ENCODE results near the gene IFT27.
"Not testable (repeated sequence)": the region's sequence is repeated elsewhere in the genome, so short reads cannot be mapped to it uniquely, and the experiment has no call there.

The IFT27 gene

DNA sequence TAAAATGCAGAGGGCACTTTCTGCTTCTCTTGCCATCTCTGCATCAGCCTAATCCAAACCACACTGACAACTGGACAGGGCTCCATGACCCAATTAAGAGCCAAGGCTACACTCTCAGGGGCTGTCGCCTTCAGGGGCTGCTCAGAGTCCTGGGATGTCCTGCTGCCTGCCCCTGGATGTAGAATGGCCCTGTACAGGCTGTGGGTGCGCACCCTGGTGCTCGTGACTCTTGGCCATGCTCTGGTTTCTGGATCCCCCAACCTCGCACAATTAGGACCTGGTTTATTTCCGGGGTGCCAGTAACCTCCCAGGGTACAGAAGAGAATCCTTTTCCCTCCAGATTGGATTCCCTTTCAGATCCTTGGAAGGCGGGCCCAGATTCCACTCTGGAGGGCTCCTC, 11.3 kb downstream of the IFT27 start:
- no peak for DNase-seq

DNA sequence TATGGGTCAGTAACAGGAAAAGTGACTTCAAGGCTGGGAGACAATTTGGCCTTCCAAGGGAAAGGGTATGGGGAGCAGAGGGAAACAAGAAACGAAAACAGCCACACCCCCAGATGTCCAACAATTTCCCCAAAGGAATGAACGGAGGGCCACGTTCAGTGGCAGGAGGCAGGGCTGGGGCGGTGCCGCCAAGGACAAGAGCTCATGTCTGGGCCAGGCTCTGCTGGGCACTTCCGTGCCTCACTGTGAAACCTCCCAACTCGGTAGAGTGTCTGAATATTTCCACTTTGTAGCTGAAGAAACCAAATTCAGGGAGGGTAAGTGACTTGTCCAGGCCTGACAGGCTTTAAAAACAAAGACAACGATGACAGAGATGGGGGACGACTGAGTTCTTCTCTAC, 11.9 kb downstream of the IFT27 start:
- DNase-seq, result no peak

DNA sequence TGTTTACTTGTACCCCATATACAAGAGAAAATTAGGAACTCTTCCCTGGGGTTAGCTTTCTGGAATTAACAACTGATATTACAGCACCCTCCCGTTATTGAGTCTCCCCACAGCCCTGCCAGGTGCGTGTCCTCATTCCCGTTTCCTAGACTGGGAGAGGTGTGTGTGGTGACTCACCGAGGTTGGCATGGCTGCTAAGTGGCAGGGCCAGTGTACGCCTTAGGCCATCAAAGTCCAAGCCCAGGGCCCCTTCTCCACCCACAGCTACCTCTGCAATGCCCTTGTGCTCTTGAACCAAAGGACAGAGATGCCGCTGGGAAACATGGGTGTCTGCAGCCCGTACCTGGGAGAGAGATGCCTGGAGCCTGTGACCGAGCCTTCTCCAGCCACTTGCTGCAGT, 12.3 kb downstream of the IFT27 start:
- DNase-seq, result no peak

DNA sequence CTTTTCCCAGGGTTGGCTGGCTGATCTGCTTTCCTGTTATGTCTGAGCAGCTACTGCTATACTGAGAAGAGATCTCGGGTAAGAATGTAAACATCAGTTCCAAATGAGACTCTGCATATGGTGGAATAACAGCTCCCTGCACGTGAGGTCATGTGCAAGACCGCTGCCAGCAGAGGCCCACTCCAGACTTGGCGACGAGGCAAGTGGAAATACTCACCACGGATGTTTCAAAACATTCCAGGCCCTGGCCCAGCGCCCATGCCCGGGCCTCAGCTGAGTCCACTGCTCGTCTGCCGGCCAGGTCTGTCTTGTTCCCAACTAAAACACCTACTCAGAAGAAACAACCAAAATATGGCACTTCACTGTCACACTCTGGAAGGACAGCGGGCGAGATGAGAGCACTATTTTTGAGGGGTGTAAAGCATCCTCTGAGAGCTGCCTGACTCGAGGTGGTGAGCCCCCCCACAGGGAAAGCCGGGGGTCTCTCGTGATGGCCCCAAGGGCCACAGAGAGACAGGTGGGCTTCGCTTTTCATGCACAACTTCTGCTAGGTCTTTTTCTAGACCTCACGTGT, 13.1 kb downstream of the IFT27 start:
- DNase-seq, result no peak

DNA sequence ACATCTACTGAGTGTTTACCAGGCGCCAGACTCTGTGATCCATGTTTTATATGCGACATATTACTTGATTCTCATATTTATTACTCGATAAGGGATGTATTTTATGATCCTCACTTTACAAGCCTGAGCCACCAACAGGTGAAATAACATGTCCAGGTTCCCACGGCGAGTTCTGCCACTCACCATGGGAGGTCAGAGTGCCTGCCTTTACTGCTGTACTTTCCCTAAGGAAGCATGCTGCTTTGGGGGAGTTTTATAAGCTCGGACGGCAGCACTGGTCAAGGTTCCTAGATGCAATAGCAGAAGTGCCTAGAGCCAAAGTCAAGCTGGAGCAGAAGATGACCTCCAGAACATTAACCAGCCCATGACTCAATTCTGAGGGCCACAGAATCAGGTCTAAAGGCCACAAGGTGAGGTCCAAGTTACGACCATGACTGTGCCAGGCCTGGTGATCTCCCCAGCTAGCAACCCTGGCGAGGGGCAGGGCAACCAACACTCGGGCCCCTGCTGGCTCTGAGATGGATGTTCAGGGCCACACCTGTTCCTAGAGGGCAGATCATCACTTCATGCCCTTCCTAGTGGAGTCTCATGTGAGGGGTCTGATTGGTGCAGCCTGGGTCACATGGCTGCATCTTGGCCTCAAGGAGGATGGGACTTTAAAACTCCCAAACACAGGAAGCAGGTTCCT, 14.2 kb downstream of the IFT27 start:
- no peak for DNase-seq

DNA sequence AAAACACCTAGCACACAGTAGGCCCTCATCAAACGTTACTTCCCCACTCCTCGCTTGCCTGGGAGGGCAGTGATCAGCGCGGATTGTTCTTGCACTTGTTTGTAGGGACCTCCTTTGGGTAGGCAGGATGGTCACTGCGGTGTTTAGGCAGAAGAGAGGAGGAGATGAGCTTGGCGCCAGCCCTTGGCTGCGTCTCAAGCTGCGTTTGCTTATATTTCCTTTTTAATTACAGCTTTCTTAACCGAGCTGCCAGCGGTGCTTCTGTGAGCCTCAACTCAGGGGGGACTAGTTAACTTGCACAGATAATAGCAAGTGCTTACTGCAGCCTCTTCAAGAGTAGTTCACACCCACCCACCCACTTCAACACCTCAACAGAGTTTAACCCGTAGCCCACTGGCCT, 15.1 kb downstream of the IFT27 start:
- DNase-seq, result no peak

GRCh38 chr22:36759481-36760159, 16.3 kb downstream of the IFT27 start:
- DNase-seq, result no peak

DNA sequence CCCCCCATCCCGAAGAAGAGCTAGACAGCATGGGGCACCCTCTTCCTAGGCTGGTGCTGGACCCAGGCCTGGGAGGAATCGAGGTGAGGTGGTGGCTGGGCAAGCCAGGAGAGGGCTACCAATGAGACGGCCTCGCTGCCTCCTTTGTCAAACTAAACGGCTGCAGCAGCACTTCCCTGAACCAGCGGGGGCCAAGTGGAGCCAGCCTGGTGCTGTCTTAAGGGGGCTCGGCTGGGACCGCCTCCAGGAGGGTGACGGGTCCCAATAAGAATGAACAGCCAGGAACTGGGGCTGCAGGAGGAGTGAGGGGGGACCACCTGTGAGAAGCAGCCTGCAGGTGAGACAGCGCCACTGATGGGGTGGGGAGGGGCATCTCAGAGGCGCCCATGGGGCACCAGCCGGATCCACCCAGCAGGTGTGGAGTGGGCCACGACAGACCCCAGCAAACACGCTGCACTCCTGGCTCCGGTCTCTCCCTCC, 17.1 kb downstream of the IFT27 start:
- DNase-seq, result no peak

DNA sequence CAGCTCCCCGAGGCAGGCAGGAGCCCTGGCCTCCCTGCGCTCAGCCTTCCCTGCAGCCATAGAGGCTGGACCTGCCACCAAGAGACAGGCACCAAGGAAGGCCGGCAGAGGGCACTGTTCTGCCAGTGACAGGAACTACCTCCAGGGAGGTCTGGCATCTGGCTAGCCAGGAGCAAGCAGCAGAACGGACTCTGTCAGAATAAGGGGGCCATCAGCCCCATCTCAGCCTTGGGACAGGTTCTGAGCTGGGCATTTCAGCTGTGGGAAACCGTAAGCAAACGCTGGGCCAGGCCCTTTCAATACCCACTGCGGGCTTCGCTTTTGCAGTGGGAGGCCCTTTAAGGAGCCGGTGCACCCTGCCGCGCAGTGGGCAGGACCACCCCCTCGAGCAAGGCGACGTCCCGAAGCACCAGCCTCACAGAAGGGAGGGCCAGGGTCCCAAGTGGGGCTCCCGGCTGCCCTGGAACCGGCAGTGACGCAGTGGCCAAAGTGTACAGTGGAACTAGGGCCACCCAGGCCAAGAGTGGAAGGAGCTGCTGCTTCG, 18.2 kb downstream of the IFT27 start:
- no peak for DNase-seq

DNA sequence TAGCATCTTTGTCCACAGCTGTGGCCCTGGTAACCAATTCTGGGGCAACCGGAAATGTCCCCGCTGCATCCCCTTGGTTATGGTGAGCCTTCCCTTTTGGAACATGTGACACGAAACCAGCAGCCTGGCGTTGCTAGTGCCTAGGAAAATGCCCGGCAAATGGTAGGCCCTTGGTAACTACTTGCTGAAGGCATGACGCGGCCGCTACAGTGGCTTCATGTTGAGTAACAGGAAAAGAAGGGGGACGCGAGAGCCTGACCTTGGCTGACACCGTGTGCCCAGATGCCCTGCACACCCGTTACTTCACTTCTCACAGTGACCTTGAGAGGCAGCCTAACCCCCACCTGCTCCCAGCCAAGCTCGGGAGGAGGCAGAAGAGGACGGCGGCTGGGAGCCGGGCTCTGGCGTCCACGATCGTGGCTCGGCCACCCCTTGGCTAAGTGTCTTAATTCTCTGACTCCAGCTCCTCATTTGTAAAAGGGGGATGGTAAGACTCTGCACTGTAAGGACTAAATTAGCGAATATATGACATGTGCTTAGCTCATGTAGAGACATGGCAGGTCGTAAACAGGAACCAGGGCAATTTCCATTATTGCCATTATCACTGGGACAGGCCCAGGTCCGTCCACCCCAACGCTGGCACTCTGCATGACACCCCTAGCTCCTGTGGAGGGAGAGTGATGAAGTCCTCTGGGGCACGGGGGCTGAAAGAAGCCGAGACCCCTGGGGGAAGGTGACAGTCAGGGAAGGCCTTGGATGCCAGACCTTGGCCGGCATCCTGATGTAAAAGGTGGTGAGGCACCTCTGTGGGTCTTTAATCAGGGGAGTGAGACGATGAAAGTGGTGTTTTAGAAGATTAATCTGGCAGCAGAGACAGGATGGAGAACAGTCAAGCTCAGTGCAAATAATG, 18.9 kb downstream of the IFT27 start:
- no peak for DNase-seq

- DNase-seq, result no peak
Observed at GRCh38 chr22:36756031-36756430, 19.9 kb downstream of the IFT27 start.

DNA sequence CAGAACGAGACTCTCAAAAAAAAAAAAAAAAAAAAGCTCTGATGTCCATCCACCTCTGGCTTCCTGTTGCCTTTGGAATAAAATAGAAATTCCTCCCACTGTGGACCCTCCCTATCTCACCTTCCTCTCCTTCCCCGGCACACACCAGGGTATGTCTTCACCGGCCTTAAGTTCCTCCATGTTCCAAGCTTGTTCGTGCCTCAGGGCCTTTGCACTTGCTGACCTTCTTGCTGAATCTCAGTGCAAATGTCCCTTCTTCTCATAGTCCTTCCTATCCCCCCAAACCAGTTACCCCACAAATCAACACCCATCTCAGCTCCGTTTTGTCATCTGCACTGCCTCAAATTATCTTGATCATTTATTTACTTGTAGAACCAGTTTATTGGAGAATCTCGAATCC, 20.6 kb downstream of the IFT27 start:
- no peak for DNase-seq

- DNase-seq, result not testable (repeated sequence)
Observed at GRCh38 chr22:36754881-36755280, 21.0 kb downstream of the IFT27 start.

GRCh38 chr22:36753916-36754315, 22.0 kb downstream of the IFT27 start:
- DNase-seq, result no peak

GRCh38 chr22:36753120-36753802, 22.7 kb downstream of the IFT27 start:
- no peak for DNase-seq

DNA sequence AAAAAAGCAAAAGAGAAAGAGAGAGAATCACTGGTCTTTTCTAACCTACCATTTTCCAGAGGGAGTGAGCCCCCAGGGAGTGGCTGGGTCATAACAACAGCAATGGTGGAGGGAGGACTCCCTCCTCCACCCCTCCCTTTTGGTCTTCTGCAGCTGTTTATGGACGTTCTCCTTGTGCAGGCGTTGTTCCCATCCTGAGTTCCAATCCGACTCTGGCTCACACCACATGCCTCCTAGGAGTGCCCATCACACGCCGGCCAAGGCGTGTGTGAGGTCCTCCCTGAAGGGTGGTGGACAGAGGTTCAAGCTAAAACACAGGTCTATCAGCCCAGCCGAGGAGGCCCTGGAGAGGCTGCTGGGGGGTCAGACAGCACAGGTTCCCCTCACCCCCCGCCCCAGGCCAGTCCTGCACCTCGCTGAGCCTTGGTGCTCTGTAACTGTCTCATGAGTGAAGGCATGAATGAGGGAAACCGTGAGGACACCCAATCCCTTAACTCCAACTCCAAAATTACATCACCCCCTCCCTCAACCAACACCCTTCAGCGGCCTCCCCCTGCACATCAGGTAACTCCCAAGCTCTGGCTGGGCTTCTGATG, 29.4 kb downstream of the IFT27 start:
- DNase-seq, result no peak

- no peak for DNase-seq
Observed at GRCh38 chr22:36745301-36745995, 30.5 kb downstream of the IFT27 start.

DNA sequence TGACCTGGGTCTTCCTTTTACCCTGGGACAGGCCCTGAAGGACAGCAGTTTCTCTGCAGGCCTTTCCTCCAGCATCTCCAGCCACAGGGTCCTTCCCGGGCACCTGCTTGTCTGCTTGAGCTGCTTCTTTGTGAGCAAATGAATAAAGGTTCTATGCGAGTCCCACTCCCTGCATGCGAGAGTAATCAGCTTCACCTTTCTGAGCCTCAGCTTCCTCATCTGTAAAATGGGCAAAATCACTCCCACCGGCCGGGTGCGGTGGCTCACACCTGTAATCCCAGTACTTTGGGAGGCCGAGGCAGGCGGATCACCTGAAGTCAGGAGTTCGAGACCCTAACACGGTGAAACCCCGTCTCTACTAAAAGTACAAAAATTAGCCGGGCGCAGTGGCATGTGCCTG, 31.1 kb downstream of the IFT27 start:
- no peak for DNase-seq

DNA sequence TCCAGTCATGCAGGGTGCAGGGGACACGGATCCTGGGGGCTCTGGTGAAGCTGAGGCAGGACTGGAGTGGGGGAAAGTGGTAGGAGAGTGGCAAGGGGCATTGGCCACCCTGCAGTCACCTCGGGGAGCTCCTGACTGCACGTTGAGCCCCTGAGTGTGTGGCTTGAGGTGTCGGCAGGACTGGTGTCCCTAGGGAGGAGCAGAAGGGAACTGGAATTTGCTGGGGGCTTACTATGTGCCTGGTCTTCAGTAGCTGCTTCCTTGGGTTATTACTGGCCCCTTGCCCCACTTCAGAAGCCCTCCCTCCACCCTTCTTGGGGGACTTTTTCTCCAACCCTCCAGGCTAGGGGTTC, 31.5 kb downstream of the IFT27 start:
- no peak for DNase-seq

DNA sequence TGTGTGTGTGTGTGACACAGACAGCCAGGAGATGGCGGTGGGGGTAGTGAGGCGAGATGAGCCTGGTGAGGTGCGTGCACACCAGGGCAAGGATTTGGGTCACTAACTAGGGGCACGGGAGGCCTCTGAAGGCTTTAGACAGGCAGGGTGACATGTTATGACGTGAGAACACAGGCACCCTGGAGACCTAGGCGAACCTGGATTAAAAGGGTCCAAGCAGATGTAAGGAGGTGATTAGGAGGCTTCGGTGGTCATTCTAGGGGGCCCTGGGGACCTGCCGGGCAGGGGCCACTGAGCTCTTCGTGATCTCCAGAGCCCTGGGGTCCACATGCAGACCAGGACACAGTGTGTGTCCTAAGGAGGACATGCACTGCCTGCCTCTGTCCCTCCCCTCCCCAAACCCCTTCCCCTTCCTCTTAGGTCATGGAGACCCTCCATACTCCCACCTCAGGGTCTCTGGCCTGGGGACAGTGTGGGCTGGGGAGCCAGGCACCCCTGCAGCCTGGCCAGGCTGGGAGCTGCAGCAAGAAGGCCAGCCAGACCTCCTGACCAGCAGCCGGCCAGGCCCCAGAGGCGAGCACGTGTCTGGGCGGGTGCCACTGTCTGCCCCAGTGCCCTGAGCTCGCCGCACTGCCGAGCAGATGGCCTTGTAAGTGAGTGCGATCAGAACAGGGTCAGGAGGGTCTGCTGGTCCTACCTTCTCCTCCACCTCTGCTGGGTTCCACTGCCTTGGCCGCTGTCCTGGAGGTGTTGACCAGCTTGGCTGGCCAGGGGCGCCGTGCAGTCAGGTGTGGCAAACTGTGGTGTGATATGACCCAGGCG, 32.1 kb downstream of the IFT27 start:
- DNase-seq, result no peak

- no peak for DNase-seq
Observed at GRCh38 chr22:36743011-36743410, 32.9 kb downstream of the IFT27 start.

All from amniotic stem cell (primary cell).